ENCODE results near the gene INHA. TPM values are rescaled to one million over a fixed set of nuclear protein-coding genes. Genes with fewer than 3 reads are reported as not detected.

The INHA gene
- total RNA-seq, 1 experiment from 2014 or later, result 0.31 TPM

DNA sequence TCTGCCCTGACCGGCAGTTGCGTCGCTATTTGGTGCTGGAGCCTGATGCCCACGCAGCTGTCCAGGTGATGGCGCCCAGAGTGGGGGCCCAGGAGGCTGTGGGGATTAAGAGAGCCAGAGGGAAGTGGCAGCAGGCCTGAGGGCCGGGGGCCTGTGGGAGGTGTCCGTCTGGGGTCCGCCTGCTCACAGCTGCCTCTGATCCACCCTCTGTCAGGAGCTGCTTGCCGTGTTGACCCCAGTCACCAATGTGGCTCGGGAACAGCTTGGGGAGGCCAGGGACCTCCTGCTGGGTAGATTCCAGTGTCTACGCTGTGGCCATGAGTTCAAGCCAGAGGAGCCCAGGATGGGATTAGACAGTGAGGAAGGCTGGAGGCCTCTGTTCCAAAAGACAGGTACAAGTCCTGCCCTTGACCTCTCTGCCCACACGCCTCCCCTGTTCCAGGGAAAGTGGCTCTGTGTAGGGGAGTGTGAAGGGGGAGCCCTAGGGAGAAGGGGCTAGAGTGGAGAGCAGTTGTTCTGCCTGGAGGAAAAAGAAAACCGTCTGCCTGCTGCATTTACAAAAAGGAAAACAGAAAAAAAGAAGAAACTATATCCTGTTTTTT lies 37.1 kb downstream of the INHA start:
- Histone ChIP-seq H3K56ac (ENCODE audit: insufficient read length, low read depth, low read length) (no peak overlapping the region), H2BK12ac (ENCODE audit: insufficient read length, low read depth, low read length) (no peak overlapping the region), H2BK15ac (ENCODE audit: low read depth, low read length) (no peak overlapping the region), H3T11ph (ENCODE audit: low read length) (no peak overlapping the region), H3K9ac (ENCODE audit: extremely low read depth, insufficient read length, low read length) (no peak overlapping the region), H3K79me1 (ENCODE audit: insufficient read depth, low read depth, low read length, poor library complexity, severe bottlenecking) (no peaks in the 10 kb centered on the region), H3K4ac (ENCODE audit: low read depth, low read length) (no peak overlapping the region), H3K4me1 (ENCODE audit: insufficient read depth, low read length) (no peaks in the 10 kb centered on the region), H3K79me2 (ENCODE audit: insufficient read depth, low read length) (no peaks in the 10 kb centered on the region), H3K4me2 (ENCODE audit: insufficient read depth, insufficient read length, low read length) (no peak overlapping the region), H3K9me3 (ENCODE audit: control insufficient read depth, low read depth, low read length) (no peaks in the 10 kb centered on the region), H3K23ac (ENCODE audit: insufficient read length, low read depth, low read length) (no peak overlapping the region), H3K27me3 (ENCODE audit: insufficient read depth, low read length) (no peaks in the 10 kb centered on the region), H4K20me1 (ENCODE audit: control insufficient read depth, insufficient read depth, insufficient read length) (no peaks in the 10 kb centered on the region), H2BK5ac (ENCODE audit: insufficient read length, low read length) (no peak overlapping the region), H3K14ac (ENCODE audit: insufficient read depth, low read length) (no peak overlapping the region), H2BK120ac (ENCODE audit: low read depth, low read length, poor library complexity, severe bottlenecking) (no peak overlapping the region), H4K5ac (ENCODE audit: insufficient read length, low read depth, low read length) (no peak overlapping the region), H2BK20ac (ENCODE audit: low read depth, low read length, poor library complexity, severe bottlenecking) (no peak overlapping the region), H2AK5ac (ENCODE audit: insufficient read length, low read length) (no peak overlapping the region), H2AFZ (ENCODE audit: low read length) (no peak overlapping the region), H3K27ac (ENCODE audit: insufficient read length, low read depth, low read length) (no peak overlapping the region), H4K8ac (replicated peaks; ENCODE audit: insufficient read length, low read depth, low read length) (no peak overlapping the region), H4K91ac (ENCODE audit: insufficient read length, low read depth, low read length) (no peak overlapping the region), H3K18ac (ENCODE audit: insufficient read length, low read depth, low read length) (no peak overlapping the region), H3K23me2 (ENCODE audit: insufficient read length, low read depth, low read length, poor library complexity, severe bottlenecking) (no peaks in the 10 kb centered on the region)
- H3K4me1 Mint-ChIP-seq, result peaks cover 2 to 3% of the 10 kb centered on the region in 2 experiments; a peak in 2 of 4 replicates
- H3K4me3 Mint-ChIP-seq, result no peak overlapping the region
- H3K27me3 Mint-ChIP-seq (ENCODE audit: low read depth), result no peaks in the 10 kb centered on the region
- H3K27ac Mint-ChIP-seq, result no peak overlapping the region
- WGBS (ENCODE audit: extremely low coverage, insufficient read length, low lambda C conversion rate), result no CpG with 5 or more reads among the region's 13 CpGs
- TF ChIP-seq, protein P1, sequence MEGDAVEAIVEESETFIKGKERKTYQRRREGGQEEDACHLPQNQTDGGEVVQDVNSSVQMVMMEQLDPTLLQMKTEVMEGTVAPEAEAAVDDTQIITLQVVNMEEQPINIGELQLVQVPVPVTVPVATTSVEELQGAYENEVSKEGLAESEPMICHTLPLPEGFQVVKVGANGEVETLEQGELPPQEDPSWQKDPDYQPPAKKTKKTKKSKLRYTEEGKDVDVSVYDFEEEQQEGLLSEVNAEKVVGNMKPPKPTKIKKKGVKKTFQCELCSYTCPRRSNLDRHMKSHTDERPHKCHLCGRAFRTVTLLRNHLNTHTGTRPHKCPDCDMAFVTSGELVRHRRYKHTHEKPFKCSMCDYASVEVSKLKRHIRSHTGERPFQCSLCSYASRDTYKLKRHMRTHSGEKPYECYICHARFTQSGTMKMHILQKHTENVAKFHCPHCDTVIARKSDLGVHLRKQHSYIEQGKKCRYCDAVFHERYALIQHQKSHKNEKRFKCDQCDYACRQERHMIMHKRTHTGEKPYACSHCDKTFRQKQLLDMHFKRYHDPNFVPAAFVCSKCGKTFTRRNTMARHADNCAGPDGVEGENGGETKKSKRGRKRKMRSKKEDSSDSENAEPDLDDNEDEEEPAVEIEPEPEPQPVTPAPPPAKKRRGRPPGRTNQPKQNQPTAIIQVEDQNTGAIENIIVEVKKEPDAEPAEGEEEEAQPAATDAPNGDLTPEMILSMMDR (conservative IDR thresholded peaks at IDR 0.05), result no peak
- no peak for DNase-seq
- no peaks in the 10 kb centered on the region for H3K9me3 Mint-ChIP-seq
- H3K36me3 Mint-ChIP-seq (ENCODE audit: insufficient read depth in 1 of 3, low read depth in 3 of 3), result peaks cover 9 to 45% (median 28%) of the 10 kb centered on the region in 3 experiments; a peak in 6 of 7 replicates
